Liver (tissue), 9 donors: ENCODE measurements around the gene CDC37L1. TPM values are rescaled to one million over a fixed set of nuclear protein-coding genes. Genes with fewer than 3 reads are reported as not detected.

Experiments used
- DNase-seq: peaks from one replicate; pipeline ENCODE4 v3.0.0-alpha.2; 2017; ENCODE audit warnings: low spot score
- H3K27ac ChIP-seq, 2 donors: one replicate each; pipeline ENCODE4 v1.7.0; 2013; ENCODE audit warnings: inconsistent platforms in 2 of 2, low read length in 2 of 2, control low read depth in 1 of 2, low read depth in 1 of 2, mild to moderate bottlenecking in 1 of 2
- H3K27me3 ChIP-seq, 4 donors: one replicate each; pipeline versions ENCODE4 v1.6.1 to v1.7.0; 2013; ENCODE audit warnings: low read length in 3 of 4, inconsistent platforms in 1 of 4, mild to moderate bottlenecking in 1 of 4, moderate library complexity in 1 of 4; ENCODE audit not compliant: control insufficient read depth in 4 of 4, insufficient read depth in 4 of 4
- H3K36me3 ChIP-seq, 4 donors: one replicate each; pipeline versions ENCODE4 v1.6.1 to v1.7.0; 2013; ENCODE audit warnings: low read length in 3 of 4, mild to moderate bottlenecking in 3 of 4, low read depth in 1 of 4, moderate library complexity in 1 of 4; ENCODE audit not compliant: control insufficient read depth in 4 of 4, insufficient read depth in 3 of 4
- H3K4me1 ChIP-seq, 4 donors: one replicate each; pipeline versions ENCODE4 v1.6.1 to v1.7.0; 2013; ENCODE audit warnings: low read length in 3 of 4, mild to moderate bottlenecking in 3 of 4, moderate library complexity in 1 of 4; ENCODE audit not compliant: control insufficient read depth in 4 of 4, insufficient read depth in 4 of 4
- H3K4me3 ChIP-seq, 3 donors: one replicate each; pipeline versions ENCODE4 v1.6.1 to v1.7.0; 2013; ENCODE audit warnings: low read length in 3 of 3, control low read depth in 1 of 3, low read depth in 1 of 3, mild to moderate bottlenecking in 1 of 3
- H3K9ac ChIP-seq, 2 donors: one replicate each; pipeline ENCODE4 v1.7.0; 2013; ENCODE audit warnings: low read length in 2 of 2, mild to moderate bottlenecking in 2 of 2, moderate library complexity in 2 of 2, control low read depth in 1 of 2, low read depth in 1 of 2
- H3K9me3 ChIP-seq, 4 donors: one replicate each; pipeline versions ENCODE4 v1.6.1 to v1.7.0; 2013; ENCODE audit warnings: low read length in 3 of 4; ENCODE audit not compliant: control insufficient read depth in 4 of 4
- CTCF ChIP-seq: fragments of 150-350 bp; IDR thresholded peaks from 2 replicates; pipeline ENCODE4 v1.5.1; 2017; ENCODE audit warnings: improper control_type of control experiment, low read depth, low read length; ENCODE audit not compliant: missing input control
- EGR1 ChIP-seq, 2 donors: IDR thresholded peaks; 2 replicates each; pipeline ENCODE4 v1.6.1; 2016 to 2018; ENCODE audit warnings: antibody characterized with exemption in 2 of 2, low read depth in 2 of 2
- FOXA1 ChIP-seq: IDR thresholded peaks from 2 replicates; pipeline ENCODE4 v1.6.1; 2016; ENCODE audit warnings: antibody characterized with exemption
- GABPA ChIP-seq, 2 donors: IDR thresholded peaks in 1 of 2; conservative IDR thresholded peaks in 1 of 2; 2 replicates each; pipeline ENCODE4 v1.6.1; 2016; ENCODE audit warnings: antibody characterized with exemption in 2 of 2, mild to moderate bottlenecking in 1 of 2, moderate library complexity in 1 of 2
- HNF4A ChIP-seq, 2 donors: conservative IDR thresholded peaks; 2 replicates each; pipeline ENCODE4 v1.6.1; 2016; ENCODE audit warnings: antibody characterized with exemption in 2 of 2, mild to moderate bottlenecking in 2 of 2
- JUND ChIP-seq, 2 donors: IDR thresholded peaks; 2 replicates each; pipeline ENCODE4 v1.6.1; 2016; ENCODE audit warnings: antibody characterized with exemption in 2 of 2
- MAX ChIP-seq: IDR thresholded peaks from 2 replicates; pipeline ENCODE4 v1.6.1; 2016; ENCODE audit warnings: antibody characterized with exemption
- RAD21 ChIP-seq, 2 donors: IDR thresholded peaks; 2 replicates each; pipeline ENCODE4 v1.6.1; 2016; ENCODE audit warnings: antibody characterized with exemption in 2 of 2, mild to moderate bottlenecking in 2 of 2
- TAF1 ChIP-seq: conservative IDR thresholded peaks from 2 replicates; pipeline ENCODE4 v1.6.1; 2016; ENCODE audit warnings: antibody characterized with exemption, mild to moderate bottlenecking
- WGBS: extraction: QIAGEN DNeasy Blood & Tissue Kit; methylation state at CpG from one replicate; pipeline ENCODE4 v1.1.7; 2013; 5-methylcytosine and 5-hydroxymethylcytosine counted together
- polyA plus RNA-seq, 2 donors: library from polyadenylated mRNA; stranded (reverse) in 1 of 2; unstranded in 1 of 2; fragments of 200-250 nt in 1 of 2; fragments of >200 nt in 1 of 2; fragmentation: Nextera tagmentation in 1 of 2; extraction: Ambion mirVana in 1 of 2; gene quantifications; one replicate each; pipeline versions ENCODE4 v1.2.1 to v1.2.3, GENCODE V29; 2013 to 2015
- total RNA-seq, 2 donors: library from RNA; depleted of rRNA; stranded (reverse); fragments of >200 nt; gene quantifications; one replicate each; pipeline ENCODE4 v1.2.3, GENCODE V29; 2014
- donor health status: healthy.
- donor health status: healthy.
- donor health status: healthy.
- donor health status: healthy.
- donor health status: healthy.

Gene CDC37L1
- total and polyA plus RNA-seq, 4 donors: 11.3 to 32.8 (median 19.4) TPM

GRCh38 chr9:4756420-4756819 lies 77.1 kb downstream of the CDC37L1 start:
- no peak for DNase-seq
- WGBS: 74% methylated on average over 4 of the region's 4 CpGs
- no peak overlapping the region for H3K9ac ChIP-seq
- H3K4me1 ChIP-seq: no peaks in the 10 kb centered on the region
- H3K27ac ChIP-seq: no peak overlapping the region
- H3K9me3 ChIP-seq: no peaks in the 10 kb centered on the region
- H3K4me3 ChIP-seq: no peak overlapping the region
- no peaks in the 10 kb centered on the region for H3K27me3 ChIP-seq
- TF ChIP-seq JUND (IDR thresholded peaks at IDR 0.05) (no peak), GABPA (IDR thresholded peaks at IDR 0.05 in 1 of 2, conservative IDR thresholded peaks at IDR 0.05 in 1 of 2) (no peak), TAF1 (no peak), RAD21 (IDR thresholded peaks at IDR 0.05) (no peak), FOXA1 (no peak), EGR1 (IDR thresholded peaks at IDR 0.05; ENCODE audit: low read depth in 2 of 2) (no peak), CTCF (no peak), MAX (no peak), HNF4A (conservative IDR thresholded peaks at IDR 0.05) (no peak)
- no peaks in the 10 kb centered on the region for H3K36me3 ChIP-seq

Other genes with a start within 250 kb of the CDC37L1 start
- gene SLC1A1, start 189.1 kb upstream of the CDC37L1 start, total RNA-seq: 10 to 100 TPM in 1 of 2 donors, under 1 TPM in 1; 0.33 to 86.0 TPM
- 10 to 100 TPM; 24.3 to 42.2 TPM for gene SLC1A1, start 189.1 kb upstream of the CDC37L1 start, polyA plus RNA-seq
- 10 to 100 TPM; 11.7 to 11.8 TPM for gene PLPP6, start 17.3 kb upstream of the CDC37L1 start, total RNA-seq
- gene PLPP6, start 17.3 kb upstream of the CDC37L1 start, polyA plus RNA-seq: 10 to 100 TPM in 1 of 2 donors, 1 to 10 TPM in 1; 9.5 to 10.6 TPM
- 1 to 10 TPM; 1.6 to 6.2 TPM for gene SPATA6L, start 13.1 kb upstream of the CDC37L1 start, total RNA-seq
- 1 to 10 TPM; 1.8 to 2.7 TPM for gene SPATA6L, start 13.1 kb upstream of the CDC37L1 start, polyA plus RNA-seq
- 100 to 1,000 TPM in 1 of 2 donors, 10 to 100 TPM in 1; 86.6 to 115 TPM for gene AK3, start 61.6 kb downstream of the CDC37L1 start, total RNA-seq
- 100 to 1,000 TPM in 1 of 2 donors, 10 to 100 TPM in 1; 70.6 to 181 TPM for gene AK3, start 61.6 kb downstream of the CDC37L1 start, polyA plus RNA-seq
- 100 to 1,000 TPM in 1 of 2 donors, 10 to 100 TPM in 1; 52.2 to 121 TPM for gene RCL1, start 113.4 kb downstream of the CDC37L1 start, total RNA-seq
- gene RCL1, start 113.4 kb downstream of the CDC37L1 start, polyA plus RNA-seq: 100 to 1,000 TPM in 1 of 2 donors, 10 to 100 TPM in 1; 53.6 to 120 TPM